ENCODE results near the gene ALK.

The ALK gene

DNA sequence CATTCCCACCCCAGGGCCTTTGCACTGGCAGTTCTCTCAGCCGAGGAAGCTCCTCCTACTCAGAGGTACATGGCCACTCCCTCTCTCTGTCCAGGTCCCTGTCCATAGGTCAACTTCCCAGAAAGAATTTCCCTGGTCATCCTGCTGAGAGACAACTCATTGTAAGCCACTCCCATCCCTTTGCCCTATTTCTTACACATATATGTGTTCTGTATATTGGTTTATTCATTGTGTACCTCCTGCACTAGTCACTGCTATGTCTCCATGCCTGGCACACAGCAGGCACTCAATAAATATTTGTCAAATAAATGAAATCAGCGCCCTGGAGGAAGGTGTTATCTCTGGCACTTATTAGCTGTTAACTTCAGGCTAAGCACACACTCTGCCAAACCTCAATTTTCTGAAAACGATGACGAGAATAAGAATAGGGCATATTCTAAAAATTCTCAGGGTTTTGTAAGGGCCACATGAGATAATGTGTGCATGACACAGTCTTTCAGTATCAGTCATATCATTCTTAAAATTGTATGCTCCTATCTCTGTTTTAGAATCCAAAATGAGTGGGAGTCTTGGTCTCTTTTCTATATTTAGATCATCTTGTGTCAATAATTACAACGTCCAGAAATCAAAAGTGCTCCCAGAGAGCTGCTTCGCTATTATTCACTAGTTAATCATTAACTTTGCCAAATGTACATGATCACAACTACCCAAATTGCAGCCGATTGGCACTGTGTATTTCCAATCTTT, 198.0 kb downstream of the ALK start:
- Histone ChIP-seq H3K4me1 (no peaks in the 10 kb centered on the region), H3K27me3 (peaks cover 0 to 3% of the 10 kb centered on the region in 2 donors), H3K27ac (no peak overlapping the region), H3K4me3 (no peak overlapping the region), H3K9me3 (no peaks in the 10 kb centered on the region), H3K36me3 (no peaks in the 10 kb centered on the region)
- DNase-seq = no peak
- intact Hi-C loops (cut with DNase I; ENCODE audit: low total_unique reads) = no loop called here
- TF ChIP-seq, protein P1, sequence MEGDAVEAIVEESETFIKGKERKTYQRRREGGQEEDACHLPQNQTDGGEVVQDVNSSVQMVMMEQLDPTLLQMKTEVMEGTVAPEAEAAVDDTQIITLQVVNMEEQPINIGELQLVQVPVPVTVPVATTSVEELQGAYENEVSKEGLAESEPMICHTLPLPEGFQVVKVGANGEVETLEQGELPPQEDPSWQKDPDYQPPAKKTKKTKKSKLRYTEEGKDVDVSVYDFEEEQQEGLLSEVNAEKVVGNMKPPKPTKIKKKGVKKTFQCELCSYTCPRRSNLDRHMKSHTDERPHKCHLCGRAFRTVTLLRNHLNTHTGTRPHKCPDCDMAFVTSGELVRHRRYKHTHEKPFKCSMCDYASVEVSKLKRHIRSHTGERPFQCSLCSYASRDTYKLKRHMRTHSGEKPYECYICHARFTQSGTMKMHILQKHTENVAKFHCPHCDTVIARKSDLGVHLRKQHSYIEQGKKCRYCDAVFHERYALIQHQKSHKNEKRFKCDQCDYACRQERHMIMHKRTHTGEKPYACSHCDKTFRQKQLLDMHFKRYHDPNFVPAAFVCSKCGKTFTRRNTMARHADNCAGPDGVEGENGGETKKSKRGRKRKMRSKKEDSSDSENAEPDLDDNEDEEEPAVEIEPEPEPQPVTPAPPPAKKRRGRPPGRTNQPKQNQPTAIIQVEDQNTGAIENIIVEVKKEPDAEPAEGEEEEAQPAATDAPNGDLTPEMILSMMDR (IDR thresholded peaks at IDR 0.05) = no peak

GRCh38 chr2:29719639-29720038, 201.7 kb downstream of the ALK start:
- Histone ChIP-seq H3K27ac (no peak overlapping the region), H3K36me3 (no peaks in the 10 kb centered on the region), H3K4me1 (no peaks in the 10 kb centered on the region), H3K4me3 (no peak overlapping the region), H3K27me3 (no peaks in the 10 kb centered on the region), H3K9me3 (no peaks in the 10 kb centered on the region)
- DNase-seq = no peak
- TF ChIP-seq, protein P1 (IDR thresholded peaks at IDR 0.05) = no peak
- intact Hi-C loops (cut with DNase I; ENCODE audit: low total_unique reads) = no loop called here

- H3K4me3 ChIP-seq = no peak overlapping the region
- no peaks in the 10 kb centered on the region for H3K9me3 ChIP-seq
- no peaks in the 10 kb centered on the region for H3K36me3 ChIP-seq
- TF ChIP-seq, protein P1 (IDR thresholded peaks at IDR 0.05) = no peak
- no peak for DNase-seq
- intact Hi-C loops (cut with DNase I; ENCODE audit: low total_unique reads) = no loop called here
- no peaks in the 10 kb centered on the region for H3K4me1 ChIP-seq
- no peak overlapping the region for H3K27ac ChIP-seq
- H3K27me3 ChIP-seq = no peaks in the 10 kb centered on the region
Observed at GRCh38 chr2:29718076-29718686, 203.2 kb downstream of the ALK start.

DNA sequence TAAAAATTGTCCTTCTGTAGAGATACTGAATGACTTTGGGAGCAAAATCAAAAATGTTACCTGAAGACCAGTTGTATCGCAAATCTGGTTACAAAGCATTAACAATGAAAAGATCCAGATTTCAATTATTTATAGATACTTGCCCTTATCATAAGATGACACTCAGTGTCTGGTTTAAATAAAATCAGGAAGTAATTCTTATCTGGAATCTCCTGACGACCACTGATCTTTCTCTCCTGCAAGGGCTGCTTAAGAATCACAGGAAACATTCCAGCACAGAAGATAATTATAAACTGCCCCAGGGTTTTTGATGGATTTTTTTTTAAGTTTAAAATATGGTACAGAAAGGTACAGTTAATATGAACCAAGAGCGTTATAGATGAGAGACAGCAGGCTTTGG, 205.7 kb downstream of the ALK start:
- no peak for DNase-seq
- Histone ChIP-seq H3K4me3 (no peak overlapping the region), H3K36me3 (no peaks in the 10 kb centered on the region), H3K27ac (no peak overlapping the region), H3K27me3 (no peaks in the 10 kb centered on the region), H3K4me1 (no peaks in the 10 kb centered on the region), H3K9me3 (no peaks in the 10 kb centered on the region)
- TF ChIP-seq, protein P1 (IDR thresholded peaks at IDR 0.05) = no peak
- intact Hi-C loops (cut with DNase I; ENCODE audit: low total_unique reads) = no loop called here

- intact Hi-C loops (cut with DNase I; ENCODE audit: low total_unique reads) = no loop called here
Observed at GRCh38 chr2:29714333-29714732, 207.1 kb downstream of the ALK start.

More at GRCh38 chr2:29714333-29714732, 207.1 kb downstream of the ALK start:
- no peak for DNase-seq
- Histone ChIP-seq H3K4me3 (no peak overlapping the region), H3K9me3 (no peaks in the 10 kb centered on the region), H3K27me3 (no peaks in the 10 kb centered on the region), H3K36me3 (no peaks in the 10 kb centered on the region), H3K27ac (no peak overlapping the region), H3K4me1 (no peaks in the 10 kb centered on the region)
- TF ChIP-seq, protein P1 (IDR thresholded peaks at IDR 0.05) = no peak

Data from tibial artery (tissue), 4 donors.